OCI-LY7 (cell line): ENCODE measurements around the gene CACNA2D1. TPM values are rescaled to one million over a fixed set of nuclear protein-coding genes. Genes with fewer than 3 reads are reported as not detected.

Source experiments
- BruUV-seq: library from RNA; stranded (reverse); fragments of 400-500 nt; replicated peaks from 2 replicates; lab custom pipeline; 2021; lab: Mats Ljungman, UMichigan
- CTCF ChIA-PET: fragments of 300-600 bp; sonication (Branson Sonifier 250); formaldehyde crosslinking; loops from one replicate; lab custom pipeline; 2022; ENCODE audit warnings: antibody characterized with exemption; ENCODE audit not compliant: unreplicated experiment; lab: Charles Lee
- POLR2A ChIA-PET: fragments of 300-600 bp; sonication (Branson Sonifier 250); formaldehyde crosslinking; loops from one replicate; lab custom pipeline; 2022; ENCODE audit warnings: antibody characterized with exemption; lab: Charles Lee
- DNase-seq: peaks from one replicate; pipeline ENCODE4 v3.0.0-alpha.2; 2015; ENCODE audit warnings: low spot score
- H2AFZ ChIP-seq: fragments of 200-600 bp; sonication (generic), shearing (Covaris generic); 2 replicates; pipeline ENCODE4 v1.6.1; 2014; ENCODE audit warnings: mild to moderate bottlenecking, antibody characterized with exemption, low read length, moderate library complexity
- H3K27ac ChIP-seq: fragments of 200-600 bp; sonication (generic); 2 replicates; pipeline ENCODE4 v1.5.1; 2014; ENCODE audit warnings: mixed run types, low read depth, mild to moderate bottlenecking, moderate library complexity, low read length, inconsistent platforms; ENCODE audit not compliant: poor library complexity, severe bottlenecking
- H3K36me3 ChIP-seq: fragments of 200-600 bp; sonication (generic); 2 replicates; pipeline ENCODE4 v1.6.1; 2014; ENCODE audit warnings: mild to moderate bottlenecking, antibody characterized with exemption, low read length, moderate library complexity, mixed read lengths; ENCODE audit not compliant: insufficient read depth
- H3K4me1 ChIP-seq: fragments of 200-600 bp; sonication (generic); 2 replicates; pipeline ENCODE4 v1.5.1; 2014; ENCODE audit warnings: mild to moderate bottlenecking, low read length; ENCODE audit not compliant: insufficient read depth, poor library complexity, severe bottlenecking
- H3K4me2 ChIP-seq: fragments of 200-600 bp; sonication (generic); 2 replicates; pipeline ENCODE4 v1.6.1; 2014; ENCODE audit warnings: mild to moderate bottlenecking, low read length
- H3K4me3 ChIP-seq: fragments of 200-600 bp; sonication (generic); 2 replicates; pipeline ENCODE4 v1.5.1; 2014; ENCODE audit warnings: mild to moderate bottlenecking, low read depth, low read length; ENCODE audit not compliant: poor library complexity, severe bottlenecking
- H3K79me2 ChIP-seq: fragments of 200-600 bp; sonication (generic); 2 replicates; pipeline ENCODE4 v1.6.1; 2016; ENCODE audit warnings: low read depth, mild to moderate bottlenecking, low read length, moderate library complexity, mixed read lengths; ENCODE audit not compliant: insufficient read depth
- H3K9me2 ChIP-seq: fragments of 200-600 bp; sonication (generic); 2 replicates; pipeline ENCODE4 v1.6.1; 2016; ENCODE audit warnings: mild to moderate bottlenecking, low read length, mixed read lengths; ENCODE audit not compliant: insufficient read depth
- H3K9me3 ChIP-seq: fragments of 200-600 bp; sonication (generic); 2 replicates; pipeline ENCODE4 v1.6.1; 2014; ENCODE audit warnings: mild to moderate bottlenecking, mixed run types, low read length, mixed read lengths
- H4K20me1 ChIP-seq: fragments of 200-600 bp; sonication (generic); 2 replicates; pipeline ENCODE4 v1.6.1; 2014; ENCODE audit warnings: mild to moderate bottlenecking, antibody characterized with exemption, low read length, moderate library complexity, mixed read lengths; ENCODE audit not compliant: insufficient read depth
- EZH2phosphoT487 ChIP-seq: fragments of 200-600 bp; sonication (generic); IDR thresholded peaks from 2 replicates; pipeline ENCODE4 v1.6.1; 2018; ENCODE audit warnings: low read depth, borderline replicate concordance, mild to moderate bottlenecking, mixed run types, antibody characterized with exemption, low read length, moderate library complexity, mixed read lengths
- intact Hi-C: fragments of 100-400 bp; cut with micrococcal nuclease; formaldehyde crosslinking; loops from one replicate; pipeline ENCODE4 v1.10.0; 2022; ENCODE audit not compliant: unreplicated experiment
- total RNA-seq, 2 experiments: library from RNA; depleted of rRNA in 1 of 2; stranded (reverse); fragments of >200 nt in 1 of 2; shearing (Covaris generic) in 1 of 2; gene quantifications; 2 replicates each; pipeline ENCODE4 v1.2.3, GENCODE V29; 2014 to 2022
- TF ChIP-seq, protein P1 (sequence below): fragments of 200-600 bp; sonication (generic); conservative IDR thresholded peaks from 2 replicates; pipeline ENCODE4 v1.5.1; 2014; ENCODE audit warnings: mild to moderate bottlenecking, antibody characterized with exemption, low read length, moderate library complexity, mixed read lengths

CACNA2D1 gene
- total RNA-seq, 2 experiments from 2014 or later: not detected

DNA sequence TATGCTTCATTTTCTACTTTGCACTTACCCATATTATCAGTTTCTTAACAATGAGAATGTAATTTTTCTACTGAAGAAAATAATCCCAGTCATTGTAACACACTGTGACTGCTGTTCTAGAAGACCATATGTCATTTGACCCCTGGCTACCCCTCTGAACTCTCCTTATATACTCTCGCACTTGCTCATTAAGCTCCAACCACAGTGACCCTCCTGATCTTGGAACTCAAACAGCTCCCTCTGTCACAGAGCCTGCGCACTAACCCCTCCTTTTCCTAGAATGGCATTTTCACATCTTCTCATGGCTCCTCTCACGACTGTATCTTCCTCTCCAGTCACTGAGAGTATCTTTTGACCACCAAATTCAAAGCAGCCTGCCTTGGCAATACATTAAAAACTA lies 169.7 kb downstream of the CACNA2D1 start:
- POLR2A ChIA-PET: no interaction called here
- H3K27ac ChIP-seq: no peak overlapping the region
- CTCF ChIA-PET: no interaction called here
- no peak for TF ChIP-seq EZH2phosphoT487
- TF ChIP-seq, protein P1, sequence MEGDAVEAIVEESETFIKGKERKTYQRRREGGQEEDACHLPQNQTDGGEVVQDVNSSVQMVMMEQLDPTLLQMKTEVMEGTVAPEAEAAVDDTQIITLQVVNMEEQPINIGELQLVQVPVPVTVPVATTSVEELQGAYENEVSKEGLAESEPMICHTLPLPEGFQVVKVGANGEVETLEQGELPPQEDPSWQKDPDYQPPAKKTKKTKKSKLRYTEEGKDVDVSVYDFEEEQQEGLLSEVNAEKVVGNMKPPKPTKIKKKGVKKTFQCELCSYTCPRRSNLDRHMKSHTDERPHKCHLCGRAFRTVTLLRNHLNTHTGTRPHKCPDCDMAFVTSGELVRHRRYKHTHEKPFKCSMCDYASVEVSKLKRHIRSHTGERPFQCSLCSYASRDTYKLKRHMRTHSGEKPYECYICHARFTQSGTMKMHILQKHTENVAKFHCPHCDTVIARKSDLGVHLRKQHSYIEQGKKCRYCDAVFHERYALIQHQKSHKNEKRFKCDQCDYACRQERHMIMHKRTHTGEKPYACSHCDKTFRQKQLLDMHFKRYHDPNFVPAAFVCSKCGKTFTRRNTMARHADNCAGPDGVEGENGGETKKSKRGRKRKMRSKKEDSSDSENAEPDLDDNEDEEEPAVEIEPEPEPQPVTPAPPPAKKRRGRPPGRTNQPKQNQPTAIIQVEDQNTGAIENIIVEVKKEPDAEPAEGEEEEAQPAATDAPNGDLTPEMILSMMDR: no peak
- H3K9me2 ChIP-seq: no peaks in the 10 kb centered on the region
- no peaks in the 10 kb centered on the region for H3K36me3 ChIP-seq
- H2AFZ ChIP-seq: no peak overlapping the region
- no peak overlapping the region for H3K4me3 ChIP-seq
- no peaks in the 10 kb centered on the region for H3K9me3 ChIP-seq
- no peaks in the 10 kb centered on the region for H3K4me1 ChIP-seq
- no peak overlapping the region for H3K4me2 ChIP-seq
- no peaks in the 10 kb centered on the region for H4K20me1 ChIP-seq
- intact Hi-C loops: no loop called here
- DNase-seq: no peak
- no TSS peak for BruUV-seq
- no peaks in the 10 kb centered on the region for H3K79me2 ChIP-seq

DNA sequence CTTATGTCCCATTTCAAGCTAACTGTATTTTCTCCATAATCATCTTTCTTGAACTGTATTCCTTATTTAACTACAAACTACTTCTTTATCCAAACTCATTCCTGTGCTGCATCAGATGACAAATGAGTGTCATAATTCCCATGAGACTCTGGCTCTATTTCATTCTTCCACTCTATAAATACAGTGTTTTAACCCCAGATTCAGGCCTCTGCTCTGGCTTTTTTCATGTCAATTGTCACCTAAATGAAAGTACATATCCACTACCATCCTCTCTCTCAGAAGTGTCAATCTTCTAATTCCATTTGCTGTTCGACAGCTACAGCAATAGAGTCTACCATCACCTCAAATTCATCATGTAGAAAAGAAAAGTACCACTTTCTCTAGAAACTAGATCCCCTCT lies 172.7 kb downstream of the CACNA2D1 start:
- no peaks in the 10 kb centered on the region for H3K9me3 ChIP-seq
- H2AFZ ChIP-seq: no peak overlapping the region
- ChIA-PET CTCF (no interaction called here), POLR2A (no interaction called here)
- no peak overlapping the region for H3K27ac ChIP-seq
- no TSS peak for BruUV-seq
- no peak overlapping the region for H3K4me2 ChIP-seq
- no peak for TF ChIP-seq EZH2phosphoT487
- TF ChIP-seq, protein P1: no peak
- DNase-seq: no peak
- H3K79me2 ChIP-seq: no peaks in the 10 kb centered on the region
- no peaks in the 10 kb centered on the region for H3K9me2 ChIP-seq
- no peaks in the 10 kb centered on the region for H4K20me1 ChIP-seq
- intact Hi-C loops: no loop called here
- H3K4me1 ChIP-seq: no peaks in the 10 kb centered on the region
- no peaks in the 10 kb centered on the region for H3K36me3 ChIP-seq
- no peak overlapping the region for H3K4me3 ChIP-seq

DNA sequence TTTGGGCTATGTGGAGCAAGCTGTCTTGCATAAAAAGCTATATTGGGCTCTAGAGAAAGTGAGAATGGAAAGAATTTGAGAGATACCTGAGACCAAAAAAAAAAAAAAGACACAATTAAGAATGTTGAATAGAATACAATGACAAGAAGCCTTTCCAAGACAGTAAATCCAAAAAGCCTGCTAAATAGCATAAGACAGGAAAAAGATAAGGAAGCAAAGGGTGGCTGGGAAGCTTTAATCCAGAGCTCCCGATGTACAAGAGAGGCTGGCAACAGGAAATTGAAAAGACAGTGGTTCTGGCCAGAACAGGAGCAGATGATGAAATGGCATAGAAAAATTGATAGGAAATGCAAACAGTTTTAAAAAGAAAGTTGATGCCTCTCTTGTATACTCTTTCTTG lies 174.9 kb downstream of the CACNA2D1 start:
- H3K4me1 ChIP-seq: no peaks in the 10 kb centered on the region
- no peak overlapping the region for H3K4me2 ChIP-seq
- BruUV-seq: no TSS peak
- DNase-seq: no peak
- ChIA-PET POLR2A (no interaction called here), CTCF (no interaction called here)
- no peaks in the 10 kb centered on the region for H3K9me2 ChIP-seq
- no peaks in the 10 kb centered on the region for H4K20me1 ChIP-seq
- no peaks in the 10 kb centered on the region for H3K36me3 ChIP-seq
- no peak overlapping the region for H3K27ac ChIP-seq
- intact Hi-C loops: no loop called here
- TF ChIP-seq EZH2phosphoT487: no peak
- TF ChIP-seq, protein P1: no peak
- no peaks in the 10 kb centered on the region for H3K79me2 ChIP-seq
- H3K4me3 ChIP-seq: no peak overlapping the region
- H3K9me3 ChIP-seq: no peaks in the 10 kb centered on the region
- no peak overlapping the region for H2AFZ ChIP-seq
